Smooth muscle cell of the brain vasculature (primary cell): ENCODE measurements around the gene DZANK1.
"Not testable (repeated sequence)": the region's sequence is repeated elsewhere in the genome, so short reads cannot be mapped to it uniquely, and the experiment has no call there.

ENCODE experiments used
- DNase-seq: peaks from one replicate; pipeline ENCODE4 v3.0.0-alpha.2; 2012; ENCODE audit warnings: low read depth, low spot score

DZANK1 gene

GRCh38 chr20:18440403-18440802, 26.4 kb downstream of the DZANK1 start:
- no peak for DNase-seq

- DNase-seq: no peak
Measured at GRCh38 chr20:18436847-18437246, 30.0 kb downstream of the DZANK1 start.

GRCh38 chr20:18431206-18431605, 35.6 kb downstream of the DZANK1 start:
- DNase-seq: no peak

- no peak for DNase-seq
Measured at GRCh38 chr20:18430172-18430826, 36.5 kb downstream of the DZANK1 start.

GRCh38 chr20:18428490-18429173, 38.2 kb downstream of the DZANK1 start:
- DNase-seq: peak; percentile 50

- DNase-seq: no peak
Measured at GRCh38 chr20:18427214-18427613, 39.6 kb downstream of the DZANK1 start.

- no peak for DNase-seq
Measured at GRCh38 chr20:18421608-18422007, 45.2 kb downstream of the DZANK1 start.

GRCh38 chr20:18416486-18416885, 50.3 kb downstream of the DZANK1 start:
- no peak for DNase-seq

- no peak for DNase-seq
Measured at GRCh38 chr20:18414140-18414539, 52.7 kb downstream of the DZANK1 start.

- DNase-seq: no peak
Measured at GRCh38 chr20:18412221-18412901, 54.5 kb downstream of the DZANK1 start.

- DNase-seq: no peak
Measured at GRCh38 chr20:18405826-18406225, 61.0 kb downstream of the DZANK1 start.

GRCh38 chr20:18404172-18404571, 62.7 kb downstream of the DZANK1 start:
- no peak for DNase-seq

GRCh38 chr20:18403269-18403668, 63.6 kb downstream of the DZANK1 start:
- DNase-seq: no peak

- no peak for DNase-seq
Measured at GRCh38 chr20:18401305-18401704, 65.5 kb downstream of the DZANK1 start.

- DNase-seq: no peak
Measured at GRCh38 chr20:18400460-18400859, 66.4 kb downstream of the DZANK1 start.

GRCh38 chr20:18398713-18399112, 68.1 kb downstream of the DZANK1 start:
- DNase-seq: not testable (repeated sequence)

- no peak for DNase-seq
Measured at GRCh38 chr20:18397030-18397429, 69.8 kb downstream of the DZANK1 start.

- no peak for DNase-seq
Measured at GRCh38 chr20:18395544-18395943, 71.3 kb downstream of the DZANK1 start.

- no peak for DNase-seq
Measured at GRCh38 chr20:18394363-18394762, 72.5 kb downstream of the DZANK1 start.

- DNase-seq: no peak
Measured at GRCh38 chr20:18391686-18392085, 75.1 kb downstream of the DZANK1 start.

- no peak for DNase-seq
Measured at GRCh38 chr20:18390201-18390600, 76.6 kb downstream of the DZANK1 start.

GRCh38 chr20:18388860-18389259, 78.0 kb downstream of the DZANK1 start:
- peak; percentile 47 for DNase-seq
